GM21423 (cell line): Measurements from ENCODE around the gene LSM2.

Source experiments
- ATAC-seq: cut with Tn5 transposase; IDR thresholded peaks from one replicate; pipeline ENCODE4 v1.9.1; 2021; ENCODE audit warnings: mild to moderate bottlenecking, moderate library complexity; ENCODE audit not compliant: unreplicated experiment

LSM2 gene

GRCh38 chr6:31752739-31753319, 53.9 kb downstream of the LSM2 start:
- ATAC-seq: no peak

- ATAC-seq: no peak
Measured at GRCh38 chr6:31750411-31751022, 56.2 kb downstream of the LSM2 start.

GRCh38 chr6:31749301-31750036, 57.3 kb downstream of the LSM2 start:
- ATAC-seq: no peak
